ENCODE results near the gene SORCS2.

The SORCS2 gene

GRCh38 chr4:7382634-7383014, 190.3 kb downstream of the SORCS2 start:
- no peak overlapping the region for H3K4me3 ChIP-seq (ENCODE audit: low read depth, low read length)
- no peak for TF ChIP-seq CTCF (IDR thresholded peaks at IDR 0.05; ENCODE audit: low read depth, low read length)

GRCh38 chr4:7383266-7383665, 190.9 kb downstream of the SORCS2 start:
- no peak for TF ChIP-seq CTCF (IDR thresholded peaks at IDR 0.05; ENCODE audit: low read depth, low read length)
- no peak overlapping the region for H3K4me3 ChIP-seq (ENCODE audit: low read depth, low read length)

- no peak for TF ChIP-seq CTCF (IDR thresholded peaks at IDR 0.05; ENCODE audit: low read depth, low read length)
- no peak overlapping the region for H3K4me3 ChIP-seq (ENCODE audit: low read depth, low read length)
These were observed 191.9 kb downstream of the SORCS2 start for GRCh38 chr4:7384003-7384928.

GRCh38 chr4:7384929-7385890, 192.9 kb downstream of the SORCS2 start:
- no peak overlapping the region for H3K4me3 ChIP-seq (ENCODE audit: low read depth, low read length)
- TF ChIP-seq CTCF (IDR thresholded peaks at IDR 0.05; ENCODE audit: low read depth, low read length), result no peak

GRCh38 chr4:7387925-7388324, 195.6 kb downstream of the SORCS2 start:
- no peak overlapping the region for H3K4me3 ChIP-seq (ENCODE audit: low read depth, low read length)
- TF ChIP-seq CTCF (IDR thresholded peaks at IDR 0.05; ENCODE audit: low read depth, low read length), result no peak

- H3K4me3 ChIP-seq (ENCODE audit: low read depth, low read length), result no peak overlapping the region
- no peak for TF ChIP-seq CTCF (IDR thresholded peaks at IDR 0.05; ENCODE audit: low read depth, low read length)
These were observed 196.3 kb downstream of the SORCS2 start for GRCh38 chr4:7388627-7389026.

Measured in WI38 (cell line).